MCF 10A (cell line): ENCODE data around the gene GSTP1. TPM values are rescaled to one million over a fixed set of nuclear protein-coding genes. Genes with fewer than 3 reads are reported as not detected.
"Not testable (repeated sequence)": the region's sequence is repeated elsewhere in the genome, so short reads cannot be mapped to it uniquely, and the experiment has no call there.

Experiments used
- BruUV-seq: library from RNA; stranded (reverse); fragments of 400-500 nt; replicated peaks from 2 replicates; lab custom pipeline; 2021; lab: Mats Ljungman, UMichigan
- CTCF ChIA-PET: fragments of 300-600 bp; sonication (Branson Sonifier 250); formaldehyde crosslinking; extraction: SDS; loops from one replicate; lab custom pipeline; 2021; ENCODE audit warnings: antibody characterized with exemption, inconsistent platforms; lab: Yijun Ruan, JAX
- POLR2A ChIA-PET: fragments of 300-600, 350-650 bp; sonication (Branson Sonifier 250); formaldehyde crosslinking; extraction: SDS; loops from one replicate; lab custom pipeline; 2020; ENCODE audit warnings: antibody characterized with exemption, inconsistent platforms; lab: Yijun Ruan, JAX
- DNase-seq: peaks from one replicate; pipeline ENCODE4 v3.0.0-alpha.2; 2018; ENCODE audit not compliant: unreplicated experiment
- H3K27ac Mint-ChIP-seq: one replicate; pipeline ENCODE4 v1.8.0; 2022; ENCODE audit warnings: mild to moderate bottlenecking, low read depth, mixed read lengths; ENCODE audit not compliant: unreplicated experiment
- H3K27me3 Mint-ChIP-seq: one replicate; pipeline ENCODE4 v1.8.0; 2022; ENCODE audit warnings: mixed read lengths; ENCODE audit not compliant: insufficient read depth, unreplicated experiment
- H3K36me3 Mint-ChIP-seq: one replicate; pipeline ENCODE4 v1.8.0; 2022; ENCODE audit warnings: mild to moderate bottlenecking, moderate library complexity, mixed read lengths; ENCODE audit not compliant: insufficient read depth, unreplicated experiment
- H3K4me1 Mint-ChIP-seq: one replicate; pipeline ENCODE4 v1.8.0; 2022; ENCODE audit warnings: mixed read lengths; ENCODE audit not compliant: insufficient read depth, unreplicated experiment
- H3K4me3 Mint-ChIP-seq: one replicate; pipeline ENCODE4 v1.8.0; 2022; ENCODE audit warnings: mild to moderate bottlenecking, moderate library complexity, mixed read lengths; ENCODE audit not compliant: unreplicated experiment
- H3K9me3 Mint-ChIP-seq: one replicate; pipeline ENCODE4 v1.8.0; 2022; ENCODE audit warnings: mixed read lengths; ENCODE audit not compliant: unreplicated experiment
- intact Hi-C: fragments of 100-400 bp; cut with micrococcal nuclease; formaldehyde crosslinking; loops from 2 replicates; pipeline ENCODE4 v1.14.1; 2022
- total RNA-seq: library from RNA; stranded (reverse); gene quantifications from 2 replicates; pipeline ENCODE4 v1.2.3, GENCODE V29; 2022
- TF ChIP-seq, protein P1 (sequence below): fragments of 200-600 bp; IDR thresholded peaks from one replicate; pipeline ENCODE4 v1.8.0; 2022; ENCODE audit warnings: antibody characterized with exemption, mild to moderate bottlenecking; ENCODE audit not compliant: unreplicated experiment

GSTP1 gene
- total RNA-seq, 1 experiment from 2014 or later: 1,641 TPM

DNA sequence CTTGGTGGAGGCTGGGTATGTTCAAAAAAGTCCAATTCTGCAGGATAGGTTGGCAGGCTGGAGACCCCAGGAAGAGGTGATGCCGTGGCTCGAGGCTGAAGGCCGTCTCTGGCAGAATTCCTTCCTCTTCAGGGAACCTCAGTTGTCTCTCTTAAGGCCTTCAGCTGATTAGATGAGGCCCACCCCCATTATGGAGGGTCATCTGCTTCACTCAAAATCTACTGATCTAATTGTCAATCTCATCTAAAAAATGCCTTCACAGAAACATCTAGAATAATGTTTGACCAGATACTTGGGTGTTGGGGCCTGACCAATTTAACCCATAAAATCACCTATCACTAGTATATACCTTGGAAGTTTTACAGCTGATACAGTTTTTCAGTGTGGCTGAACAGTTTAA is 27.4 kb upstream of the GSTP1 start:
- ChIA-PET CTCF (interaction anchor here (0.6 kb wide), 1 partner anchor 16 kb away, joined by 7 read pairs; no protein-coding TSS in a partner anchor), POLR2A (no interaction called here)
- Mint-ChIP-seq H3K27ac (no peak overlapping the region), H3K4me1 (no peaks in the 10 kb centered on the region), H3K9me3 (peaks cover 1% of the 10 kb centered on the region), H3K36me3 (no peaks in the 10 kb centered on the region), H3K27me3 (no peaks in the 10 kb centered on the region), H3K4me3 (no peak overlapping the region)
- DNase-seq: no peak
- intact Hi-C loops: no loop called here
- TF ChIP-seq, protein P1, sequence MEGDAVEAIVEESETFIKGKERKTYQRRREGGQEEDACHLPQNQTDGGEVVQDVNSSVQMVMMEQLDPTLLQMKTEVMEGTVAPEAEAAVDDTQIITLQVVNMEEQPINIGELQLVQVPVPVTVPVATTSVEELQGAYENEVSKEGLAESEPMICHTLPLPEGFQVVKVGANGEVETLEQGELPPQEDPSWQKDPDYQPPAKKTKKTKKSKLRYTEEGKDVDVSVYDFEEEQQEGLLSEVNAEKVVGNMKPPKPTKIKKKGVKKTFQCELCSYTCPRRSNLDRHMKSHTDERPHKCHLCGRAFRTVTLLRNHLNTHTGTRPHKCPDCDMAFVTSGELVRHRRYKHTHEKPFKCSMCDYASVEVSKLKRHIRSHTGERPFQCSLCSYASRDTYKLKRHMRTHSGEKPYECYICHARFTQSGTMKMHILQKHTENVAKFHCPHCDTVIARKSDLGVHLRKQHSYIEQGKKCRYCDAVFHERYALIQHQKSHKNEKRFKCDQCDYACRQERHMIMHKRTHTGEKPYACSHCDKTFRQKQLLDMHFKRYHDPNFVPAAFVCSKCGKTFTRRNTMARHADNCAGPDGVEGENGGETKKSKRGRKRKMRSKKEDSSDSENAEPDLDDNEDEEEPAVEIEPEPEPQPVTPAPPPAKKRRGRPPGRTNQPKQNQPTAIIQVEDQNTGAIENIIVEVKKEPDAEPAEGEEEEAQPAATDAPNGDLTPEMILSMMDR: no peak
- BruUV-seq: no TSS peak

DNA sequence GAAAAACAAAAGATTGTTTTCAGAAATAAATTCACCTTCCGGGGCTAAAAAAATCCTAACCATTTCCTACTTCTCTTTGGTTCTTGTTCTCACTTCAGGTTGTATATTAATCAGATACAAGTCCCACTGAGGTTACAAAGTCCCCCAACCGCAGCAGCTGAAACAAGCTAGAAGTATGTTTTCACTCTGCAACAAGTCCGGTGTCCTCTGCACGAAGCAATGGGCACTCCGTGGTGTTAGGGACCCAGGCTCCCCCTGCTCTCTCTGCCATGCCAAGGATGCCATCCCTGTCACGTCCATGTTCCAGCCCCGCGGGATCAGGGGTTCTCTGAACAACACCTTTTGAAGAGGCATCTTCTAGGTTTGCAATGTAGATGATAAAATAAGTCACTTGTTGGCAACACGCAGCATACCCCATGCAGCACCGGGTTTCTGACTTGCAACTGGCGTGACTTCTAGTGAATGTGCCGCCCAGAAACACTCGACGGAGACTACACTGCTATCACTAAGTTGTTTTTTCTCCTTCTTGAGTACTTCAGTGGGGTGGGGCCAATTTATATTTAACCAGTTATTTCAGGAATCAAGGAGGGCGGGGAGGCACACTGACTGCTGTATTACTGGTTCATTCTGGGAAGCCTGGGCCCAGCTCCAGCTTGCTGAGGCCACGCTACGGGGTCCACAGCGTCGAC is 25.4 kb upstream of the GSTP1 start:
- CTCF ChIA-PET: no interaction called here
- H3K4me3 Mint-ChIP-seq: no peak overlapping the region
- POLR2A ChIA-PET: no interaction called here
- no TSS peak for BruUV-seq
- TF ChIP-seq, protein P1: no peak
- peaks cover 2% of the 10 kb centered on the region for H3K4me1 Mint-ChIP-seq
- H3K27ac Mint-ChIP-seq: no peak overlapping the region
- intact Hi-C loops: no loop called here
- no peaks in the 10 kb centered on the region for H3K9me3 Mint-ChIP-seq
- no peaks in the 10 kb centered on the region for H3K27me3 Mint-ChIP-seq
- no peak for DNase-seq
- no peaks in the 10 kb centered on the region for H3K36me3 Mint-ChIP-seq

DNA sequence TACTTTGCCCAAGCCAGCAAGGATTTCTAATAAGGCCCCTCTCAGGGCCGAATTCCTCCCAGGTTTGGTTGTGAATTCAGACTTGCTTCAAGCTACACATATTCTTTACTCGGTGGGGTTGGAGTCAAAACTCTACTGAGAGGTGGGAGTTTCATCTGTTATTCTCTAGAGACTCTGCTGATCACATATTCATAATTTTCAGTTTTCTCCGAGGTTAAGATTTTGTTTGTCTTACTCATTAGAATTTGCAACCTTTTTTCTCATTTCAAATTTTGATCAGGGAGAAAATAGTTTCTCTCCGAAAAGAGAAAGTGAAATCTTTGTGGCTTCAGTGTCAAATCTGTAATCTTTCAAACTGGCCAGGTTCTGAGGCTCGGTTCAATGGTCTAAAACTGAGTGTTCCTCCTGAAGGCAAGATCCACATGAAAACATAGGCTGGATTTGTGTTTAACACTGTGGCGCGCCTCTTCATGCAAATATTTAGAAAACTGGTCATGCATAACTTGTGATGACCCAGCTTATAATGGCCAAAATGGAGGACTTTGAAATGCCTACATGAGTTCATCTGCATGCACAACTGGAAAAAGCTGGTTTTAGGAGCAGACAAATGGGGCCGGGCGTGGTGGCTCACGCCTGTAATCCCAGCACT is 21.5 kb upstream of the GSTP1 start:
- no peak overlapping the region for H3K4me3 Mint-ChIP-seq
- ChIA-PET CTCF (interaction anchor here (0.7 to 2.4 kb wide), 2 partner anchors 10 to 16 kb away, joined by 3 to 8 read pairs; no protein-coding TSS in a partner anchor), POLR2A (interaction anchor here (1.0 to 2.4 kb wide), 2 partner anchors 10 to 22 kb away, joined by 3 to 6 read pairs; no protein-coding TSS in a partner anchor)
- H3K36me3 Mint-ChIP-seq: no peaks in the 10 kb centered on the region
- H3K27me3 Mint-ChIP-seq: no peaks in the 10 kb centered on the region
- no peak overlapping the region for H3K27ac Mint-ChIP-seq
- no TSS peak for BruUV-seq
- peaks cover 14% of the 10 kb centered on the region for H3K4me1 Mint-ChIP-seq
- no peak for DNase-seq
- TF ChIP-seq, protein P1: no peak
- intact Hi-C loops: no loop called here
- no peaks in the 10 kb centered on the region for H3K9me3 Mint-ChIP-seq

DNA sequence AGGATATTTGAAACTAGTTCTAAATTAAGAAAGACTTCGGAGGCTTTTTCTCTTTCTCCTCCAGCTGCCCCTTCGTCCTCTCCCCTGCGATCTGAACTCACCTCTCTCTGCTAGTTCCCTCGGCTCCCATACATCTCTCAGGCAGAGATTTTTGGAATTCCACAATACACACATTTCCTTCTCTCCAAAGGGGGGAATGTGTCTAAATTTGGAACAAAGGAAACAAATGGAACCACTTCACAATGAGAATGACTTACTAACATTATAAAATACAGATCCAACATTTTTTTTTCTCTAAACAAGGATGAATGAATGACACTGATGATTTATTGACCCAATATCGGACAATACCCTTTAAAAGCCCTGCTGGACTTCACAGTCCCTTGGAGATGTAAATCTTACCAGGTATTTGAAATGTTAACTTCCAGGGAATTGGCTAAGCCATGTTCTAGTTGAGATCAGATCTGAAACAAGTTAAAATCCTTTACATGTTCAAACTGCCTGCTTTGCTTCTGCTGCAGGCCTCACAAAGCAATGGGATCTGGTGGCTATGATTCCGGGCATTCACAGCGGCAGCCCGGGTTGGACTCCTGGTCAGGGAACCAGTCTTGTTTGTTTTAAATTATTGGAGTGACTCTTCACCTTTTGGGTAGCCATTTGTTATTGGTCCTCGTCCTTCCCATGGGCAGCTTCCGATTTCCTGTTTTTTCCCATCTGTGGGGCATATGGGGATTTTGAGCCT is 20.5 kb upstream of the GSTP1 start:
- Mint-ChIP-seq H3K27me3 (no peaks in the 10 kb centered on the region), H3K36me3 (no peaks in the 10 kb centered on the region), H3K4me1 (peaks cover 14% of the 10 kb centered on the region), H3K4me3 (no peak overlapping the region), H3K27ac (no peak overlapping the region), H3K9me3 (no peaks in the 10 kb centered on the region)
- intact Hi-C loops: no loop called here
- TF ChIP-seq, protein P1: no peak
- no TSS peak for BruUV-seq
- no peak for DNase-seq
- ChIA-PET POLR2A (interaction anchor here (1.0 to 2.4 kb wide), 5 partner anchors 9 to 162 kb away, joined by 3 to 6 read pairs (median 3); partner anchors contain the start of gene PPP1CA), CTCF (interaction anchor here (0.6 to 2.4 kb wide), 2 partner anchors 9 to 36 kb away, joined by 3 to 8 read pairs; no protein-coding TSS in a partner anchor)

DNA sequence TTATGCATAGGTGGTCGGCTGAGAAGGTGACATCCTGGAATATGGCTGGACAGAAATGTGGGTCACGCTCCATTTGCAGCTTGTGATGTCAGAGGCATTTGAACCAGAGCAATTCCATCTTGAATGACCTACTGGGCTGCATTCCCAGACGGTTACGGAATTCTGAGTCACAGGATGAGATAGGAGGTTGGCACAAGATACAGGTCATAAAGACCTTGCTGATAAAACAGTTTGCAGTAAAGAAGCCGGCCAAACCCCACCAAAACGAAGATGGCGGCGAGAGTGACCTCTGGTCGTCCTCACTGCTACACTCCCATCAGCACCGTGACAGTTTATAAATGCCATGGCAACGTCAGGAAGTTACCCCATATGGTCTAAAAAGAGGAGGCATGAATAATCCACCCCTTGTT is 19.9 kb upstream of the GSTP1 start:
- H3K4me3 Mint-ChIP-seq, BruUV-seq, H3K27me3 Mint-ChIP-seq, intact Hi-C loops, H3K9me3 Mint-ChIP-seq, H3K36me3 Mint-ChIP-seq: not testable (repeated sequence)
- ChIA-PET POLR2A (interaction anchor here (1.0 to 2.4 kb wide), 4 partner anchors 9 to 162 kb away, joined by 3 to 6 read pairs (median 4); partner anchors contain the start of gene PPP1CA), CTCF (interaction anchor here (0.6 kb wide), 1 partner anchor 36 kb away, joined by 3 read pairs; no protein-coding TSS in a partner anchor)
- H3K27ac Mint-ChIP-seq: peak overlapping the region; percentile 12
- H3K4me1 Mint-ChIP-seq: peaks cover 14% of the 10 kb centered on the region
- DNase-seq: peak; percentile 69
